ENCODE measurements around the gene ANK3.
"Not testable (repeated sequence)": the region's sequence is repeated elsewhere in the genome, so short reads cannot be mapped to it uniquely, and the experiment has no call there.

Gene ANK3

GRCh38 chr10:60309891-60310290 lies 79.8 kb downstream of the ANK3 start:
- Histone ChIP-seq H3K4me1 (ENCODE audit: insufficient read depth, low read length) (peaks cover 10% of the 10 kb centered on the region; the same call in 1 of the 2 replicates), H3K36me3 (ENCODE audit: insufficient read depth, low read length) (no peaks in the 10 kb centered on the region)

GRCh38 chr10:60309371-60309770 lies 80.3 kb downstream of the ANK3 start:
- Histone ChIP-seq H3K9me3 (ENCODE audit: control insufficient read depth, insufficient read depth, low read length) (no peaks in the 10 kb centered on the region), H3K4me1 (ENCODE audit: insufficient read depth, low read length) (peaks cover 5% of the 10 kb centered on the region; the same call in 1 of the 2 replicates)

More at GRCh38 chr10:60309891-60310290, 79.8 kb downstream of the ANK3 start:
- H3K9ac ChIP-seq (ENCODE audit: low read depth, low read length), result no peak overlapping the region
- H3K9me3 ChIP-seq (ENCODE audit: control insufficient read depth, insufficient read depth, low read length), result no peaks in the 10 kb centered on the region

GRCh38 chr10:60305380-60305892 lies 84.2 kb downstream of the ANK3 start:
- H3K4me1 ChIP-seq (ENCODE audit: insufficient read depth, low read length), result peaks cover 4% of the 10 kb centered on the region
- no peaks in the 10 kb centered on the region for H3K9me3 ChIP-seq (ENCODE audit: control insufficient read depth, insufficient read depth, low read length)
- H3K36me3 ChIP-seq (ENCODE audit: insufficient read depth, low read length), result no peaks in the 10 kb centered on the region
- H3K9ac ChIP-seq (ENCODE audit: low read depth, low read length), result no peak overlapping the region

More at GRCh38 chr10:60309371-60309770, 80.3 kb downstream of the ANK3 start:
- no peaks in the 10 kb centered on the region for H3K36me3 ChIP-seq (ENCODE audit: insufficient read depth, low read length)
- no peak overlapping the region for H3K9ac ChIP-seq (ENCODE audit: low read depth, low read length)

GRCh38 chr10:60304829-60305379 lies 84.8 kb downstream of the ANK3 start:
- peaks cover 9% of the 10 kb centered on the region for H3K4me1 ChIP-seq (ENCODE audit: insufficient read depth, low read length)
- H3K9me3 ChIP-seq (ENCODE audit: control insufficient read depth, insufficient read depth, low read length), result no peaks in the 10 kb centered on the region
- H3K9ac ChIP-seq (ENCODE audit: low read depth, low read length), result no peak overlapping the region
- no peaks in the 10 kb centered on the region for H3K36me3 ChIP-seq (ENCODE audit: insufficient read depth, low read length)

- no peaks in the 10 kb centered on the region for H3K9me3 ChIP-seq (ENCODE audit: control insufficient read depth, insufficient read depth, low read length)
- peaks cover 12% of the 10 kb centered on the region for H3K4me1 ChIP-seq (ENCODE audit: insufficient read depth, low read length)
- no peaks in the 10 kb centered on the region for H3K36me3 ChIP-seq (ENCODE audit: insufficient read depth, low read length)
- no peak overlapping the region for H3K9ac ChIP-seq (ENCODE audit: low read depth, low read length)
Measured at GRCh38 chr10:60303778-60304177, 85.9 kb downstream of the ANK3 start.

GRCh38 chr10:60299961-60300883 lies 89.5 kb downstream of the ANK3 start:
- no peaks in the 10 kb centered on the region for H3K36me3 ChIP-seq (ENCODE audit: insufficient read depth, low read length)

GRCh38 chr10:60299390-60299778 lies 90.3 kb downstream of the ANK3 start:
- Histone ChIP-seq H3K9me3 (ENCODE audit: control insufficient read depth, insufficient read depth, low read length) (no peaks in the 10 kb centered on the region), H3K4me1 (ENCODE audit: insufficient read depth, low read length) (peaks cover 12% of the 10 kb centered on the region), H3K9ac (ENCODE audit: low read depth, low read length) (no peak overlapping the region), H3K36me3 (ENCODE audit: insufficient read depth, low read length) (no peaks in the 10 kb centered on the region)

More at GRCh38 chr10:60299961-60300883, 89.5 kb downstream of the ANK3 start:
- H3K9me3 ChIP-seq (ENCODE audit: control insufficient read depth, insufficient read depth, low read length), result no peaks in the 10 kb centered on the region
- peaks cover 12% of the 10 kb centered on the region for H3K4me1 ChIP-seq (ENCODE audit: insufficient read depth, low read length)
- peak overlapping the region; percentile 43; the same call in 1 of the 2 replicates for H3K9ac ChIP-seq (ENCODE audit: low read depth, low read length)

- Histone ChIP-seq H3K9ac (ENCODE audit: low read depth, low read length) (no peak overlapping the region), H3K36me3 (ENCODE audit: insufficient read depth, low read length) (no peaks in the 10 kb centered on the region), H3K4me1 (ENCODE audit: insufficient read depth, low read length) (peaks cover 12% of the 10 kb centered on the region), H3K9me3 (ENCODE audit: control insufficient read depth, insufficient read depth, low read length) (no peaks in the 10 kb centered on the region)
Measured at GRCh38 chr10:60298408-60299389, 91.0 kb downstream of the ANK3 start.

GRCh38 chr10:60296073-60296472 lies 93.6 kb downstream of the ANK3 start:
- Histone ChIP-seq H3K9ac (ENCODE audit: low read depth, low read length) (no peak overlapping the region), H3K4me1 (ENCODE audit: insufficient read depth, low read length) (peaks cover 15% of the 10 kb centered on the region), H3K36me3 (ENCODE audit: insufficient read depth, low read length) (no peaks in the 10 kb centered on the region), H3K9me3 (ENCODE audit: control insufficient read depth, insufficient read depth, low read length) (no peaks in the 10 kb centered on the region)

- peaks cover 9% of the 10 kb centered on the region for H3K4me1 ChIP-seq (ENCODE audit: insufficient read depth, low read length)
- H3K9me3 ChIP-seq (ENCODE audit: control insufficient read depth, insufficient read depth, low read length), result no peaks in the 10 kb centered on the region
- H3K36me3 ChIP-seq (ENCODE audit: insufficient read depth, low read length), result no peaks in the 10 kb centered on the region
- H3K9ac ChIP-seq (ENCODE audit: low read depth, low read length), result no peak overlapping the region
Measured at GRCh38 chr10:60295028-60295937, 94.4 kb downstream of the ANK3 start.

GRCh38 chr10:60293581-60294175 lies 96.0 kb downstream of the ANK3 start:
- Histone ChIP-seq H3K36me3 (ENCODE audit: insufficient read depth, low read length) (no peaks in the 10 kb centered on the region), H3K4me1 (ENCODE audit: insufficient read depth, low read length) (0 out of 2 replicates have a peak, but pooled peaks cover 2% of the 10 kb centered on the region), H3K9ac (ENCODE audit: low read depth, low read length) (no peak overlapping the region), H3K9me3 (ENCODE audit: control insufficient read depth, insufficient read depth, low read length) (no peaks in the 10 kb centered on the region)

GRCh38 chr10:60292998-60293397 lies 96.7 kb downstream of the ANK3 start:
- Histone ChIP-seq H3K4me1 (ENCODE audit: insufficient read depth, low read length) (0 out of 2 replicates have a peak, but pooled peaks cover 2% of the 10 kb centered on the region), H3K36me3 (ENCODE audit: insufficient read depth, low read length) (no peaks in the 10 kb centered on the region)

GRCh38 chr10:60292536-60292935 lies 97.1 kb downstream of the ANK3 start:
- H3K4me1 ChIP-seq (ENCODE audit: insufficient read depth, low read length); H3K9ac ChIP-seq (ENCODE audit: low read depth, low read length); H3K9me3 ChIP-seq (ENCODE audit: control insufficient read depth, insufficient read depth, low read length); H3K36me3 ChIP-seq (ENCODE audit: insufficient read depth, low read length): not testable (repeated sequence)

More at GRCh38 chr10:60292998-60293397, 96.7 kb downstream of the ANK3 start:
- Histone ChIP-seq H3K9ac (ENCODE audit: low read depth, low read length) (no peak overlapping the region), H3K9me3 (ENCODE audit: control insufficient read depth, insufficient read depth, low read length) (no peaks in the 10 kb centered on the region)

All from ES-I3 (cell line).